CD4-positive, alpha-beta memory T cell (primary cell): ENCODE results near the gene TUBGCP6. TPM values are rescaled to one million over a fixed set of nuclear protein-coding genes. Genes with fewer than 3 reads are reported as not detected.
A peak's percentile ranks its signal among the peaks of the same experiment; 100 is the strongest.

Experiments
- CTCF ChIA-PET: fragments of 350-600 bp; sonication (Branson Sonifier 250); formaldehyde crosslinking; loops from one replicate; lab custom pipeline; 2021; ENCODE audit warnings: inconsistent platforms; ENCODE audit not compliant: partially characterized antibody; lab: Charles Lee
- POLR2A ChIA-PET: fragments of 350-600 bp; sonication (Branson Sonifier 250); formaldehyde crosslinking; loops from one replicate; lab custom pipeline; 2021; ENCODE audit not compliant: partially characterized antibody; lab: Charles Lee
- DNase-seq, 5 donors: peaks; one replicate each; pipeline versions ENCODE4 v3.0.0 to v3.0.0-alpha.2; 2020 to 2022; ENCODE audit warnings: mixed read lengths in 1 of 5
- H3K27ac ChIP-seq: one replicate; pipeline ENCODE4 v1.7.0; 2013; ENCODE audit warnings: low read depth, low read length
- H3K27me3 ChIP-seq: 2 replicates; pipeline ENCODE4 v1.7.0; 2013; ENCODE audit warnings: mild to moderate bottlenecking, low read length, moderate library complexity; ENCODE audit not compliant: insufficient read depth
- H3K36me3 ChIP-seq: 2 replicates; pipeline ENCODE4 v1.7.0; 2013; ENCODE audit warnings: mild to moderate bottlenecking, low read length, moderate library complexity; ENCODE audit not compliant: insufficient read depth
- H3K4me1 ChIP-seq: 2 replicates; pipeline ENCODE4 v1.7.0; 2013; ENCODE audit warnings: mild to moderate bottlenecking, low read length, moderate library complexity; ENCODE audit not compliant: insufficient read depth
- H3K4me3 ChIP-seq, 2 donors: one replicate each; pipeline ENCODE4 v1.7.0; 2013; ENCODE audit warnings: low read length in 2 of 2, mild to moderate bottlenecking in 1 of 2
- H3K9me3 ChIP-seq, 2 donors: one replicate each; pipeline ENCODE4 v1.7.0; 2013; ENCODE audit warnings: low read length in 2 of 2, control low read depth in 1 of 2; ENCODE audit not compliant: control insufficient read depth in 1 of 2
- H3K27ac Mint-ChIP-seq, 7 donors: one replicate each; pipeline ENCODE4 v1.8.0; 2020 to 2021; ENCODE audit warnings: mixed read lengths in 7 of 7, mild to moderate bottlenecking in 6 of 7, inconsistent platforms in 3 of 7, moderate library complexity in 3 of 7
- H3K27me3 Mint-ChIP-seq, 2 donors: one replicate each; pipeline ENCODE4 v1.8.0; 2020 to 2021; ENCODE audit warnings: mixed read lengths in 2 of 2
- H3K36me3 Mint-ChIP-seq, 2 donors: one replicate each; pipeline ENCODE4 v1.8.0; 2020 to 2021; ENCODE audit warnings: mixed read lengths in 2 of 2, inconsistent platforms in 1 of 2, mild to moderate bottlenecking in 1 of 2
- H3K4me1 Mint-ChIP-seq, 4 donors: one replicate each; pipeline ENCODE4 v1.8.0; 2020 to 2021; ENCODE audit warnings: mixed read lengths in 4 of 4, mild to moderate bottlenecking in 1 of 4
- H3K4me3 Mint-ChIP-seq, 8 donors: one replicate each; pipeline ENCODE4 v1.8.0; 2020 to 2021; ENCODE audit warnings: mixed read lengths in 8 of 8, mild to moderate bottlenecking in 7 of 8, moderate library complexity in 6 of 8, inconsistent platforms in 3 of 8
- H3K9me3 Mint-ChIP-seq, 8 donors: one replicate each; pipeline ENCODE4 v1.8.0; 2020 to 2021; ENCODE audit warnings: mixed read lengths in 8 of 8, mild to moderate bottlenecking in 5 of 8, inconsistent platforms in 3 of 8, moderate library complexity in 1 of 8
- intact Hi-C: fragments of 100-400 bp; cut with micrococcal nuclease; formaldehyde crosslinking; loops from one replicate; pipeline ENCODE4 v1.15.1; 2023
- polyA plus RNA-seq, 2 donors: library from polyadenylated mRNA; unstranded; fragments of 300-500 nt; fragmentation: Illumina TruSeq; gene quantifications; one replicate each; pipeline ENCODE4 v1.2.3, GENCODE V29; 2021
- total RNA-seq, 2 experiments: library from RNA; stranded (reverse); gene quantifications; one replicate each; pipeline ENCODE4 v1.2.3, GENCODE V29; 2021

The TUBGCP6 gene
- total and polyA plus RNA-seq, 4 experiments from 2014 or later, result 16.5 to 133 (median 76.2) TPM

- Histone ChIP-seq H3K4me3 (no peak overlapping the region), H3K27ac (no peak overlapping the region), H3K4me1 (peaks cover 27% of the 10 kb centered on the region), H3K36me3 (peaks cover 22% of the 10 kb centered on the region), H3K9me3 (no peaks in the 10 kb centered on the region), H3K27me3 (no peaks in the 10 kb centered on the region)
- ChIA-PET POLR2A (interaction anchor here (6.0 kb wide), 1 partner anchor 8 kb away, joined by 73 read pairs; no protein-coding TSS in a partner anchor), CTCF (no interaction called here)
- H3K4me3 Mint-ChIP-seq, result no peak overlapping the region
- H3K36me3 Mint-ChIP-seq, result peaks cover 5 to 16% of the 10 kb centered on the region in 2 donors
- intact Hi-C loops, result no loop called here
- DNase-seq, result peak in 1 of 5 donors; percentile 20
- H3K9me3 Mint-ChIP-seq, result no peaks in the 10 kb centered on the region
- peaks cover 7 to 18% (median 14%) of the 10 kb centered on the region in 4 donors for H3K4me1 Mint-ChIP-seq
- no peaks in the 10 kb centered on the region for H3K27me3 Mint-ChIP-seq
- H3K27ac Mint-ChIP-seq, result peak overlapping the region in 1 of 7 donors; percentile 71
Measured at GRCh38 chr22:50198624-50199017, 46.2 kb downstream of the TUBGCP6 start.

GRCh38 chr22:50197856-50198623 lies 46.8 kb downstream of the TUBGCP6 start:
- Histone ChIP-seq H3K4me3 (no peak overlapping the region), H3K27me3 (no peaks in the 10 kb centered on the region), H3K9me3 (no peaks in the 10 kb centered on the region), H3K36me3 (peaks cover 27% of the 10 kb centered on the region), H3K4me1 (peaks cover 33% of the 10 kb centered on the region), H3K27ac (no peak overlapping the region)
- Mint-ChIP-seq H3K27ac (peak overlapping the region in 2 of 7 donors; percentile 24 to 46), H3K36me3 (peaks cover 0 to 11% of the 10 kb centered on the region in 2 donors), H3K4me3 (peak overlapping the region in 1 of 8 donors; percentile 54), H3K27me3 (no peaks in the 10 kb centered on the region), H3K4me1 (peaks cover 7 to 18% (median 11%) of the 10 kb centered on the region in 4 donors), H3K9me3 (no peaks in the 10 kb centered on the region)
- ChIA-PET POLR2A (interaction anchor here (6.0 kb wide), 1 partner anchor 7 kb away, joined by 73 read pairs; no protein-coding TSS in a partner anchor), CTCF (no interaction called here)
- peak in 1 of 5 donors; percentile 37 for DNase-seq
- intact Hi-C loops, result no loop called here

GRCh38 chr22:50197000-50197800 lies 47.6 kb downstream of the TUBGCP6 start:
- Mint-ChIP-seq H3K27ac (peak overlapping the region in 1 of 7 donors; percentile 46), H3K27me3 (no peaks in the 10 kb centered on the region), H3K4me1 (peaks cover 7 to 21% (median 17%) of the 10 kb centered on the region in 4 donors), H3K36me3 (peaks cover 0 to 14% of the 10 kb centered on the region in 2 donors), H3K9me3 (no peaks in the 10 kb centered on the region), H3K4me3 (no peak overlapping the region)
- intact Hi-C loops, result no loop called here
- POLR2A ChIA-PET, result interaction anchor here (1.0 to 1.4 kb wide), 2 partner anchors 9 to 10 kb away, joined by 3 to 5 read pairs; no protein-coding TSS in a partner anchor
- Histone ChIP-seq H3K36me3 (peaks cover 27% of the 10 kb centered on the region), H3K4me3 (no peak overlapping the region), H3K9me3 (no peaks in the 10 kb centered on the region), H3K27ac (no peak overlapping the region), H3K27me3 (no peaks in the 10 kb centered on the region), H3K4me1 (peaks cover 35% of the 10 kb centered on the region)
- CTCF ChIA-PET, result interaction anchor here (1.1 kb wide), 1 partner anchor 11 kb away, joined by 3 read pairs; no protein-coding TSS in a partner anchor
- peak in 1 of 5 donors; percentile 41 for DNase-seq

GRCh38 chr22:50196256-50196655 lies 48.6 kb downstream of the TUBGCP6 start:
- DNase-seq, result peak in 1 of 5 donors; percentile 15
- Mint-ChIP-seq H3K27ac (peak overlapping the region in 2 of 7 donors; percentile 29 to 60), H3K36me3 (peaks cover 0 to 17% of the 10 kb centered on the region in 2 donors), H3K4me3 (no peak overlapping the region), H3K9me3 (no peaks in the 10 kb centered on the region), H3K4me1 (peaks cover 9 to 24% (median 20%) of the 10 kb centered on the region in 4 donors), H3K27me3 (no peaks in the 10 kb centered on the region)
- peaks cover 27% of the 10 kb centered on the region for H3K36me3 ChIP-seq
- POLR2A ChIA-PET, result interaction anchor here (0.6 to 1.4 kb wide), 2 partner anchors 9 to 15 kb away, joined by 3 to 5 read pairs; no protein-coding TSS in a partner anchor
- CTCF ChIA-PET, result interaction anchor here (1.1 kb wide), 1 partner anchor 10 kb away, joined by 3 read pairs; no protein-coding TSS in a partner anchor
- no peak overlapping the region for H3K4me3 ChIP-seq
- H3K27ac ChIP-seq, result no peak overlapping the region
- peaks cover 35% of the 10 kb centered on the region for H3K4me1 ChIP-seq
- H3K9me3 ChIP-seq, result no peaks in the 10 kb centered on the region
- H3K27me3 ChIP-seq, result no peaks in the 10 kb centered on the region
- intact Hi-C loops, result no loop called here

- H3K4me3 ChIP-seq, result no peak overlapping the region
- Mint-ChIP-seq H3K36me3 (peaks cover 0 to 20% of the 10 kb centered on the region in 2 donors), H3K4me3 (no peak overlapping the region), H3K27me3 (no peaks in the 10 kb centered on the region), H3K9me3 (no peaks in the 10 kb centered on the region), H3K27ac (peak overlapping the region in 3 of 7 donors; percentile 4 to 60 (median 15)), H3K4me1 (peaks cover 14 to 36% (median 28%) of the 10 kb centered on the region in 4 donors)
- no peaks in the 10 kb centered on the region for H3K27me3 ChIP-seq
- ChIA-PET POLR2A (interaction anchor here (0.6 to 1.3 kb wide), 3 partner anchors 7 to 109 kb away, joined by 3 to 4 read pairs (median 3); partner anchors contain the start of gene HDAC10), CTCF (interaction anchor here (0.7 kb wide), 1 partner anchor 48 kb away, joined by 3 read pairs; no protein-coding TSS in a partner anchor)
- DNase-seq, result peak in 1 of 5 donors; percentile 37
- no peaks in the 10 kb centered on the region for H3K9me3 ChIP-seq
- H3K27ac ChIP-seq, result no peak overlapping the region
- H3K4me1 ChIP-seq, result peaks cover 46% of the 10 kb centered on the region
- peaks cover 27% of the 10 kb centered on the region for H3K36me3 ChIP-seq
- intact Hi-C loops, result loop anchor here (5.0 kb wide), 1 partner anchor 333 kb away; the partner anchor contains the start of gene SCO2
Measured at GRCh38 chr22:50194037-50194805, 50.6 kb downstream of the TUBGCP6 start.

GRCh38 chr22:50193621-50194020 lies 51.2 kb downstream of the TUBGCP6 start:
- Histone ChIP-seq H3K36me3 (peaks cover 27% of the 10 kb centered on the region), H3K27ac (peak overlapping the region; percentile 97), H3K4me3 (no peak overlapping the region), H3K4me1 (peaks cover 52% of the 10 kb centered on the region), H3K9me3 (no peaks in the 10 kb centered on the region), H3K27me3 (no peaks in the 10 kb centered on the region)
- peaks cover 14 to 38% (median 31%) of the 10 kb centered on the region in 4 donors for H3K4me1 Mint-ChIP-seq
- intact Hi-C loops, result loop anchor here (5.0 kb wide), 1 partner anchor 334 kb away; the partner anchor contains the start of gene SCO2
- peaks cover 0 to 20% of the 10 kb centered on the region in 2 donors for H3K36me3 Mint-ChIP-seq
- no peak overlapping the region for H3K4me3 Mint-ChIP-seq
- CTCF ChIA-PET, result no interaction called here
- H3K27ac Mint-ChIP-seq, result peak overlapping the region in 2 of 7 donors; percentile 98
- peak in 1 of 5 donors; percentile 31 for DNase-seq
- POLR2A ChIA-PET, result interaction anchor here (0.9 kb wide), 1 partner anchor 57 kb away, joined by 4 read pairs; the partner anchor contains the start of gene HDAC10
- H3K27me3 Mint-ChIP-seq, result no peaks in the 10 kb centered on the region
- H3K9me3 Mint-ChIP-seq, result no peaks in the 10 kb centered on the region
